Mesenchymal stem cell (in vitro differentiated cells and primary cell): Measurements from ENCODE around the gene LAMC1.

Experiments used
- DNase-seq: peaks from one replicate; pipeline ENCODE4 v3.0.0-alpha.2; 2013
- H2AFZ ChIP-seq: one replicate; pipeline ENCODE4 v1.6.1; 2013; ENCODE audit warnings: low read depth, mild to moderate bottlenecking, control low read depth, inconsistent platforms, low read length, moderate library complexity
- H2AK5ac ChIP-seq: 2 replicates; pipeline ENCODE4 v1.6.1; 2013; ENCODE audit warnings: low read length, moderate library complexity, mild to moderate bottlenecking, inconsistent platforms; ENCODE audit not compliant: severe bottlenecking
- H2BK120ac ChIP-seq: one replicate; pipeline ENCODE4 v1.6.1; 2013; ENCODE audit warnings: low read depth, mild to moderate bottlenecking, inconsistent platforms, low read length, moderate library complexity
- H2BK12ac ChIP-seq, 2 experiments: one replicate each; pipeline ENCODE4 v1.6.1; 2013; ENCODE audit warnings: inconsistent platforms in 2 of 2, low read length in 2 of 2, mild to moderate bottlenecking in 2 of 2, moderate library complexity in 2 of 2, control low read depth in 1 of 2
- H2BK15ac ChIP-seq: one replicate; pipeline ENCODE4 v1.6.1; 2013; ENCODE audit warnings: mild to moderate bottlenecking, low read depth, inconsistent platforms; ENCODE audit not compliant: poor library complexity, severe bottlenecking
- H2BK5ac ChIP-seq: 2 replicates; pipeline ENCODE4 v1.6.1; 2013; ENCODE audit warnings: low read depth, mild to moderate bottlenecking, low read length, control low read depth, inconsistent platforms; ENCODE audit not compliant: poor library complexity, severe bottlenecking
- H3K14ac ChIP-seq, 2 experiments: one replicate each; pipeline ENCODE4 v1.6.1; 2013; ENCODE audit warnings: inconsistent platforms in 2 of 2, low read length in 2 of 2, control low read depth in 1 of 2, mild to moderate bottlenecking in 1 of 2, moderate library complexity in 1 of 2
- H3K18ac ChIP-seq, 2 experiments: one replicate each; pipeline ENCODE4 v1.6.1; 2013; ENCODE audit warnings: inconsistent platforms in 2 of 2, low read length in 2 of 2, control low read depth in 1 of 2, low read depth in 1 of 2, mild to moderate bottlenecking in 1 of 2
- H3K23ac ChIP-seq, 2 experiments: one replicate each; pipeline ENCODE4 v1.6.1; 2013; ENCODE audit warnings: inconsistent platforms in 2 of 2, low read length in 2 of 2, mild to moderate bottlenecking in 2 of 2, moderate library complexity in 2 of 2, control low read depth in 1 of 2
- H3K27ac ChIP-seq: 2 replicates; pipeline ENCODE4 v1.5.1; 2013; ENCODE audit warnings: mild to moderate bottlenecking, moderate library complexity, low read length, control low read depth, inconsistent platforms; ENCODE audit not compliant: poor library complexity, severe bottlenecking
- H3K27me3 ChIP-seq, 2 experiments: 2 replicates each; pipeline versions ENCODE4 v1.6.1 to v1.7.0; 2013; ENCODE audit warnings: low read length in 2 of 2, mild to moderate bottlenecking in 2 of 2, moderate library complexity in 2 of 2, control low read depth in 1 of 2, inconsistent platforms in 1 of 2; ENCODE audit not compliant: control insufficient read depth in 1 of 2, insufficient read depth in 1 of 2
- H3K36me3 ChIP-seq, 2 experiments: 2 replicates each; pipeline versions ENCODE4 v1.6.1 to v1.7.0; 2013; ENCODE audit warnings: low read length in 2 of 2, control low read depth in 1 of 2, inconsistent platforms in 1 of 2, low read depth in 1 of 2, mild to moderate bottlenecking in 1 of 2; ENCODE audit not compliant: insufficient read depth in 2 of 2, control insufficient read depth in 1 of 2
- H3K4ac ChIP-seq, 2 experiments: one replicate each; pipeline ENCODE4 v1.6.1; 2013; ENCODE audit warnings: inconsistent platforms in 2 of 2, low read length in 2 of 2, mild to moderate bottlenecking in 2 of 2, moderate library complexity in 2 of 2, control low read depth in 1 of 2, low read depth in 1 of 2
- H3K4me1 ChIP-seq: 2 replicates; pipeline ENCODE4 v1.6.1; 2013; ENCODE audit warnings: low read depth, low read length, control low read depth; ENCODE audit not compliant: control insufficient read depth, insufficient read depth
- H3K4me2 ChIP-seq: 2 replicates; pipeline ENCODE4 v1.6.1; 2013; ENCODE audit warnings: low read length, mild to moderate bottlenecking, inconsistent platforms; ENCODE audit not compliant: poor library complexity, severe bottlenecking
- H3K4me3 ChIP-seq, 2 experiments: 2 replicates each; pipeline versions ENCODE4 v1.5.1 to v1.7.0; 2013; ENCODE audit warnings: low read length in 2 of 2, mild to moderate bottlenecking in 2 of 2, control low read depth in 1 of 2, low read depth in 1 of 2; ENCODE audit not compliant: insufficient read depth in 1 of 2
- H3K79me1 ChIP-seq: replicated peaks from 2 replicates; pipeline ENCODE4 v1.6.1; 2013; ENCODE audit warnings: mild to moderate bottlenecking, control low read depth, low read length, inconsistent platforms; ENCODE audit not compliant: poor library complexity, severe bottlenecking
- H3K9ac ChIP-seq: 2 replicates; pipeline ENCODE4 v1.7.0; 2013; ENCODE audit warnings: mild to moderate bottlenecking, low read length, moderate library complexity
- H3K9me3 ChIP-seq: 2 replicates; pipeline ENCODE4 v1.7.0; 2013; ENCODE audit warnings: mild to moderate bottlenecking, low read length; ENCODE audit not compliant: control insufficient read depth
- H4K8ac ChIP-seq: one replicate; pipeline ENCODE4 v1.6.1; 2013; ENCODE audit warnings: inconsistent platforms, mild to moderate bottlenecking, low read length, moderate library complexity
- H4K91ac ChIP-seq: one replicate; pipeline ENCODE4 v1.6.1; 2013; ENCODE audit warnings: mild to moderate bottlenecking, low read length, inconsistent platforms
- WGBS: methylation state at CpG from one replicate; pipeline ENCODE4 v1.1.7; 2013; ENCODE audit warnings: mixed read lengths; 5-methylcytosine and 5-hydroxymethylcytosine counted together

Gene LAMC1

DNA sequence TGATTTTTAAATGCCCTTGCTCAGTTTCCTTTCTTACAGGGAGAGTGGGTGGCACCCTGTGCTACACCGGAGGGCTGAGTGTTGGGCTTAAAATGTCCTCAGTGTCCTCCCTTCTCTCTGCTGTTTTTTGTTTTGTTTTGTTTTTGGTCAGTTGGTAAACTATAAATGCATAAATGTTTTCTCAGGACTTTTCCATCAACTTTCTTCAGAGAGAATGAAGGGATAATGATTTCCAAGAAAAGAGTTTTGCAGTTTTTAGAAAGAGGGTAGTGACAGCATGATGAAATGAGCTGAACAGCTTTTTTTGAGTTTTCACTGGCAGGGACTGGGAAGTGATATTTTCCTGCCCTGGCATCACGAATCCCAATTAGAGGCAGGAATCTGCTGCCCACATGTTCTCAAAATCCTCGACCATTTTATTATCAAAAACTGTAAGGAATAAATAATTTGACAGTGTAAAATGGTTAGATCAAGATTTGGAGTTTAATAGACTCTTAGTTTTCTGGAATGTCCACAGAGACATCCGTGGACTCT lies 15.2 kb downstream of the LAMC1 start:
- Histone ChIP-seq H4K91ac (no peak overlapping the region), H3K18ac (peak overlapping the region; percentile 52 to 86), H3K36me3 (peaks cover 0 to 66% of the 10 kb centered on the region in 2 experiments), H3K14ac (no peak overlapping the region), H3K23ac (no peak overlapping the region), H3K27ac (peak overlapping the region; percentile 83), H3K4me3 (no peak overlapping the region), H2BK5ac (peak overlapping the region; percentile 35), H4K8ac (peak overlapping the region; percentile 87), H3K4me2 (no peak overlapping the region), H2BK12ac (peak overlapping the region in 1 of 2 experiments; percentile 25), H2BK15ac (no peak overlapping the region), H3K4ac (peak overlapping the region in 1 of 2 experiments; percentile 79), H3K79me1 (no peaks in the 10 kb centered on the region), H3K27me3 (no peaks in the 10 kb centered on the region), H3K9ac (peak overlapping the region; percentile 62), H3K4me1 (peaks cover 13% of the 10 kb centered on the region), H2AK5ac (peak overlapping the region; percentile 100), H2AFZ (no peak overlapping the region), H3K9me3 (no peaks in the 10 kb centered on the region), H2BK120ac (no peak overlapping the region)
- 43% methylated on average over 1 of the region's 4 CpGs for WGBS
- DNase-seq: no peak

DNA sequence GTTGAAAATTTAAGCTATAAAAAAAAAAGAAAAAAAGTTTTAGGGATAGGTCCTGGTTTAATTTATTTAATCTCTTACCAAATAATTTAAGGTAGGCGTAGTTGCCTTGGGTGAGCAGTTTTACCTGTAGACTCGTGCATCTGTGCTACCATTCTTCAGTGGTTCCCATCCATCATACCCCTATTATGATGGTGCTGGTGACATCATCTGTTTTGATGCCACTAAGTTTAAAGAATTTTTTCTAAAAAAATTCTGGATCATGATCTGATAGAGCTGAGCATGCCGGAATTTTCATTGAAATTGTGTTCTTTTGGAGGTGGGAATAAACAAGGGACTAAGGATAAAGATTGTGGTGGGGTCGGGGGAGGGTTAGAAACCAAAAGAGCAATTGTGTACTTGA lies 15.7 kb downstream of the LAMC1 start:
- Histone ChIP-seq H2BK120ac (no peak overlapping the region), H3K4ac (no peak overlapping the region), H3K14ac (no peak overlapping the region), H2BK5ac (peak overlapping the region; percentile 31), H3K9ac (peak overlapping the region; percentile 68), H2AFZ (no peak overlapping the region), H3K18ac (peak overlapping the region in 1 of 2 experiments; percentile 33), H3K27ac (peak overlapping the region; percentile 97), H3K4me3 (peak overlapping the region in 1 of 2 experiments; percentile 54), H2BK12ac (no peak overlapping the region), H3K27me3 (no peaks in the 10 kb centered on the region), H4K8ac (no peak overlapping the region), H3K4me1 (peaks cover 13% of the 10 kb centered on the region), H2AK5ac (peak overlapping the region; percentile 99), H3K79me1 (no peaks in the 10 kb centered on the region), H3K23ac (no peak overlapping the region), H3K4me2 (no peak overlapping the region), H3K9me3 (no peaks in the 10 kb centered on the region), H3K36me3 (peaks cover 0 to 62% of the 10 kb centered on the region in 2 experiments), H2BK15ac (no peak overlapping the region), H4K91ac (no peak overlapping the region)
- no peak for DNase-seq
- 83% methylated on average over 2 of the region's 4 CpGs for WGBS

DNA sequence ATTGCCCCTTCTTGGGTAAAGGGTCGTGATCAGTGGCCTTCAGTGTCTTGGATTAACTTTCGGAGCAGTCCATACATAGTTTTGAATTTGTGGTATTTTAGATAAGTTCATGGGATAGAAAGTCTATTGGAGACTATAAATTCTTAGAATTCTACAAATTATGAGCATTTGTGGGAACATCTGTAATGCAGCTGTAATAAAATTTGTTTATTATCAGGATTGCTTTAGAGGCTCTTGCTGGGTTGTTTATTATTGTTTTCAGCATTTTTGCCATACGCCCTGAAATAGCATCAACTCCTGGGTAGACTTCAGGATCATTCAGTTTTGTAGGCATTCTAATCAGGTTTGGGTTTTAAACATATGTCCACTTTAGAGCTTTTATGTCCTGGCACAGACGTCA lies 16.1 kb downstream of the LAMC1 start:
- H3K18ac ChIP-seq: no peak overlapping the region
- H3K14ac ChIP-seq: no peak overlapping the region
- H4K8ac ChIP-seq: no peak overlapping the region
- H2AK5ac ChIP-seq: peak overlapping the region; percentile 99
- H2BK12ac ChIP-seq: no peak overlapping the region
- H3K27ac ChIP-seq: peak overlapping the region; percentile 97
- WGBS: 48% methylated on average over 4 of the region's 4 CpGs
- H3K4me2 ChIP-seq: no peak overlapping the region
- H3K79me1 ChIP-seq: no peaks in the 10 kb centered on the region
- H3K9ac ChIP-seq: peak overlapping the region; percentile 68
- H2BK5ac ChIP-seq: peak overlapping the region; percentile 31
- no peak overlapping the region for H3K23ac ChIP-seq
- no peak overlapping the region for H2BK15ac ChIP-seq
- H3K36me3 ChIP-seq: peaks cover 0 to 60% of the 10 kb centered on the region in 2 experiments
- no peak overlapping the region for H2AFZ ChIP-seq
- no peaks in the 10 kb centered on the region for H3K27me3 ChIP-seq
- peak overlapping the region in 1 of 2 experiments; percentile 54 for H3K4me3 ChIP-seq
- H2BK120ac ChIP-seq: no peak overlapping the region
- H3K4me1 ChIP-seq: peaks cover 13% of the 10 kb centered on the region
- no peak overlapping the region for H3K4ac ChIP-seq
- H3K9me3 ChIP-seq: no peaks in the 10 kb centered on the region
- no peak for DNase-seq
- H4K91ac ChIP-seq: no peak overlapping the region

DNA sequence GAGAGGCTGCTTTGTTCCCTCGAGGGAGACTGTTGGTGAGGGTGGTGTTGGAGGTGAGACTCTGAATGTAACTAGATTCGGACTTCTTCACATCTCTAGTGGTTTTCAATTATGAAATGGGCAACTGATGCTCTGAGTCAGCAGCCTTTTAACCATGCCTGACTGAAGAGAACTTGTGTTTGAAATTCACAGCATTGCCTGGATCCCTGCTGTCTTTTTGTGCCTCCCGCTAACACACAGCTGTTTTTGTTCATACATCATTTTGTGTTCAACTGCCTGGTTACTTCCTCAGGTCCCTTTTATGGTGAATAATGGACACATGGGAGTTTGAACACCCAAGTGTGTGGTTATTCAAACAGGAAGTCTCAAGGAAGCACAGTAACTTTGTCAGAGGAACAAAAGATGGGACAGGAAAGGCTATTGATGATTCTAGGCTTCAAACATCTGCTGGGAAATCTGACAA lies 16.8 kb downstream of the LAMC1 start:
- H3K18ac ChIP-seq: peak overlapping the region in 1 of 2 experiments; percentile 2
- no peak overlapping the region for H3K14ac ChIP-seq
- no peaks in the 10 kb centered on the region for H3K27me3 ChIP-seq
- peak overlapping the region in 1 of 2 experiments; percentile 54 for H3K4me3 ChIP-seq
- no peaks in the 10 kb centered on the region for H3K9me3 ChIP-seq
- H2AK5ac ChIP-seq: no peak overlapping the region
- H2AFZ ChIP-seq: no peak overlapping the region
- peak overlapping the region; percentile 97 for H3K27ac ChIP-seq
- H2BK5ac ChIP-seq: peak overlapping the region; percentile 99
- peak; percentile 85 for DNase-seq
- peaks cover 13% of the 10 kb centered on the region for H3K4me1 ChIP-seq
- no peak overlapping the region for H2BK15ac ChIP-seq
- no peak overlapping the region for H3K4ac ChIP-seq
- no peak overlapping the region for H4K91ac ChIP-seq
- peaks cover 0 to 53% of the 10 kb centered on the region in 2 experiments for H3K36me3 ChIP-seq
- peak overlapping the region; percentile 37 for H3K4me2 ChIP-seq
- no peak overlapping the region for H2BK120ac ChIP-seq
- no peak overlapping the region for H3K23ac ChIP-seq
- peak overlapping the region; percentile 2 for H4K8ac ChIP-seq
- H2BK12ac ChIP-seq: no peak overlapping the region
- 12% methylated on average over 2 of the region's 3 CpGs for WGBS
- peak overlapping the region; percentile 68 for H3K9ac ChIP-seq
- no peaks in the 10 kb centered on the region for H3K79me1 ChIP-seq
